HG02973 (cell line): ENCODE measurements around the gene BTG1.
A peak's percentile ranks its signal among the peaks of the same experiment; 100 is the strongest.

Source experiments
- ATAC-seq: cut with Tn5 transposase; IDR thresholded peaks from one replicate; pipeline ENCODE4 v1.9.1; 2021; ENCODE audit warnings: moderate library complexity; ENCODE audit not compliant: unreplicated experiment

Gene BTG1

DNA sequence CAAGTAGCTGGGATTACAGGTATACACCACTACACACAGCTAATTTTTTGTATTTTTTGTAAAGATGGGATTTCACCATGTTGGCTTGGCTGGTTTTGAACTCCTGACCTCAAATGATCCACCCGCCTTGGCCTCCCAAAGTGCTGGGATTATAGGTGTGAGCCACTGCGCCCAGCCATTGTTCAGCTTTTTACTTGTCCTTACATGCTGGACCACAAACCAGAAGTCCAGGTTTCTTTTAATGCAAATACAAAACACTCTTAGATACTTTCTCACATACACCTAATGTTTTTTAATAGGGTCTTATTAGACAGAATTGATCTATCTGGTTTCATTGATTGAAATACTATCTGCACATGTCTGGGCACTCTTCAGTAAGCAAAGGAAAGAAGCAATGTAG is 40.5 kb downstream of the BTG1 start:
- ATAC-seq: no peak

DNA sequence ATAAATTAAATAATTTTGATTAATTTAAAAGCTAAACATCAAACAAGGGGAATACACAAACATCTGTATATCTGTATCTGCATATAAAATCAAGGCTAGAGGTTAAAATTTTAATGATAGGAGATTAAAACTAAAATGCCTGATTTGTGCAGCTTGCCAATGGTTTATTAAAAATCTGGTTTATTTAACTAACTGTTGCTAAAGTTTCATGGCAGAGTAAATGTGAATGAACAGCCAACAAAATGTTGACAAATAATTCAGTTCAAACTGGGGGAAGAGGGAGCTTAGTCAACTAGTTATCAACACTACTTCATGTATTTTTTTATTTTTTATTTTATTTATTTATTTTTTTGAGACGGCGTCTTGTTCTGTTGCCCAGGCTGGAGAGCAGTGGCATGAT is 43.0 kb downstream of the BTG1 start:
- no peak for ATAC-seq

DNA sequence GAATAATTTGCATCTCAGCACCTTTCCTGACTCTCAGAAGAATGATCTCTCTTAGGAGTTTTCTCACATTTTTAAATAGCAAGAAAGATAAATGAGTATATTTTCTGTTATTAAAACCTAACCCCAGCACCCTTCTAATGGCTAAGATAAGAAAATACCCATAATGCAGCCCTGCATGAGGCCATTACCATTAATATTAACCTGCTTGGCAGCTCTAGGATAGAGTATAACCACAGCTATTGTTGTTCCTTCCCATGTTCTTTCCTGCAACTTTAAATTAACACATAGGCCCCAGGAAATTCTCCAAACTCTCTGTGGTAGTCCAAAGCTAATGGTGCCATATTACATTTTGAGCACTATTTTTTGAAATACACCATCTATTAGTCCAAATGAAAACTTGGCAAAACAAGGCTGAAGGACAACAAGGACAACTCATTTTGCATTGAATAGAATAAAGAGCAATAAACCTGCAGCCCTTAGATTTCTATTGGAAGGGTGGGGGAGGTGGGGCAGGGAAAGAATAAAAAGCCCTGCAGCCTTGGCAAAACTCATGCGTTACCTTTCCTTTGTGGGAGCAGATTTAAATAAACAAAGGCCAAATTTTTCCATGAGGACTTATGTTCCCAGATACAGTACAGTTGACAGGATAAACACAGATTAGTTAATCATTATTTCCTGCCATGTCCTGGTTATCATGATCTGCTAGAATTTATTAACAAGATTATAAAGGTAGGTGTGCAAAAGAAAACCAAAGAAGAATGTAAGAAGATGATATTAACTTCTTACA is 46.9 kb downstream of the BTG1 start:
- ATAC-seq: no peak

GRCh38 chr12:92096346-92097136 is 49.1 kb downstream of the BTG1 start:
- no peak for ATAC-seq

DNA sequence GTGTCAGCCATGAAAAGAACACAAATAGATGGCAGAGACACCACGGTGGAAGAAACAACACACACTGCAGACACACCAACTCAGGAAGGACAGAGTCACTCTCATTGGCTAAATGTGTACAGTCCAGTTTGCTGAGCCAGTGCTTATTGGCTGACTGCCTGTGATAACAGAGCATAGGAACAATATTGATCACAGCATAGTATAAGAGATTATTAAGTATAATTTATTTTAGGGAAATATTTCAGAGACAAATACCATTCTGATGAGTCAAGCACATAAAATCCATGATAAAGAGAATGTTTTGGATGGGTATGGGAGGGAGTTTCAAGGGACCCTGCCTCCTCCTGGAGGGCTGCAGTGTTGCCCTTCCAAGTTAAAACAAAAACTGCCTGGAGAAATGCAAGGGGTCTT is 50.9 kb downstream of the BTG1 start:
- ATAC-seq: no peak

DNA sequence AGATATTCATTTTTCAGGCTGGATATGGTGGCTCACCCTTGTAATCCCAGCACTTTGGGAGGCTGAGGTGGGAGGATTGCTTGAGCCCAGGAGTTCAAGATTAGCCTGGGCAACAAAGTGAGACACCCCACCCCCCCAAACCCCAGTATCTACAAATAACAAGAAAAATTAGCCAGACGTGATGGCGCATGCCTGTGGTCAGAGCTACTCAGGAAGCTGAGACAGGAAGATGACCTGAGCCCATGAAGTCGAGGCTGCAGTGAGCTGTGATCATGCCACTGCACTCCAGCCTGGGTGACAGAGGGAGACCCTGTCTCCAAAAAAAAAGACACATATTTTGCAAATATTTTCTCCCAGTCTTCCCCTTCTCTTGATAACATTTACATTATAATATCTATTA is 51.3 kb downstream of the BTG1 start:
- peak; percentile 57 for ATAC-seq
